ENCODE data around the gene SH2D2A. TPM values are rescaled to one million over a fixed set of nuclear protein-coding genes. Genes with fewer than 3 reads are reported as not detected.

SH2D2A gene
- total and polyA plus RNA-seq, 9 of the 15 experiments (the other 6 are each of a cell fraction or from before 2014, with no cell fraction given) = 0.89 to 33.6 (median 6.9) TPM

DNA sequence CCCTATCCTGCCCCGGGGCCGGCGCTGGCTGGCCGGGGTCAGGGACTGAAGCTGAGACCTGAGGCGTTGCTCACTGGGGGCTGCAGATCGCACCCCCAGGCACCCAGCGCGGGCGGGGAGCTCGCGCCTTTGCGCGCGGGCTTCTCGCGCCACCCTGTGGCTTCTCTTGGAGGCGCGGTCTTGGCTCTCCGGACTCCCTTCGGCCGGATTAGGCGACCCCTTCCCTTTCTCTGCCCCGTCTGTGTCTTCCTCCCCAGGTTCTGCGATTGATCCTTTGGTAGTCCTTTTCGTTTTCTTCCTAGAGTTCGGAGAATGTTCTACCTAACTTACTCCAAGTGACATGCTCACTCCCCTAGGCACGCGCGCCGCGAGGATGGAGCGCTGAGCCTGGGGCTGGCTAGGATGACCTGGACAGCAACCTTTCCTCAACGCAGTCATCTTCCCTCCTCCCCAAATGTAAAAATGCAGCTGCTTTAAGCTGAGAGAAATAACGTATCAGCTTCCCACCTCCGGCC is 43.5 kb upstream of the SH2D2A start (continued):
- peak; percentile 83 for TF ChIP-seq SMC3 (conservative IDR thresholded peaks at IDR 0.05; ENCODE audit: insufficient read depth, low read depth, low read length)
- peak in 1 of 2 experiments; percentile 28; a peak in 1 of 4 replicates for TF ChIP-seq NONO (IDR thresholded peaks at IDR 0.05; ENCODE audit: low read depth in 2 of 2, low read length in 1 of 2)
- TF ChIP-seq EZH2 (IDR thresholded peaks at IDR 0.05; ENCODE audit: borderline replicate concordance, low read depth, low read length) = no peak
- no peak for TF ChIP-seq NFATC3 (IDR thresholded peaks at IDR 0.05)
- no peak for TF ChIP-seq SP1 (CRISPR knock-in tag; IDR thresholded peaks at IDR 0.05)
- 0 out of 2 replicates have a peak, but pooled peaks have one; percentile 26 for TF ChIP-seq SIN3B (IDR thresholded peaks at IDR 0.05; ENCODE audit: low read depth)
- no peak for TF ChIP-seq L3MBTL2 (IDR thresholded peaks at IDR 0.05)
- TF ChIP-seq TBP (optimal IDR thresholded peaks at IDR 0.05; ENCODE audit: low read depth, low read length) = no peak
- no peak for TF ChIP-seq MAFK (IDR thresholded peaks at IDR 0.05; ENCODE audit: low read length)
- TF ChIP-seq TCFL5 (CRISPR knock-in tag; conservative IDR thresholded peaks at IDR 0.05) = no peak
- TF ChIP-seq, protein P1, sequence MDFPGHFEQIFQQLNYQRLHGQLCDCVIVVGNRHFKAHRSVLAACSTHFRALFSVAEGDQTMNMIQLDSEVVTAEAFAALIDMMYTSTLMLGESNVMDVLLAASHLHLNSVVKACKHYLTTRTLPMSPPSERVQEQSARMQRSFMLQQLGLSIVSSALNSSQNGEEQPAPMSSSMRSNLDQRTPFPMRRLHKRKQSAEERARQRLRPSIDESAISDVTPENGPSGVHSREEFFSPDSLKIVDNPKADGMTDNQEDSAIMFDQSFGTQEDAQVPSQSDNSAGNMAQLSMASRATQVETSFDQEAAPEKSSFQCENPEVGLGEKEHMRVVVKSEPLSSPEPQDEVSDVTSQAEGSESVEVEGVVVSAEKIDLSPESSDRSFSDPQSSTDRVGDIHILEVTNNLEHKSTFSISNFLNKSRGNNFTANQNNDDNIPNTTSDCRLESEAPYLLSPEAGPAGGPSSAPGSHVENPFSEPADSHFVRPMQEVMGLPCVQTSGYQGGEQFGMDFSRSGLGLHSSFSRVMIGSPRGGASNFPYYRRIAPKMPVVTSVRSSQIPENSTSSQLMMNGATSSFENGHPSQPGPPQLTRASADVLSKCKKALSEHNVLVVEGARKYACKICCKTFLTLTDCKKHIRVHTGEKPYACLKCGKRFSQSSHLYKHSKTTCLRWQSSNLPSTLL (IDR thresholded peaks at IDR 0.05) = no peak
- peak; percentile 52 for TF ChIP-seq CXXC5 (CRISPR knock-in tag; IDR thresholded peaks at IDR 0.05)
- TF ChIP-seq ZNF184 (CRISPR knock-in tag; IDR thresholded peaks at IDR 0.05) = no peak
- TF ChIP-seq SAFB2 (IDR thresholded peaks at IDR 0.05; ENCODE audit: borderline replicate concordance, low read depth, low read length, severe bottlenecking) = no peak
- TF ChIP-seq, protein P2, sequence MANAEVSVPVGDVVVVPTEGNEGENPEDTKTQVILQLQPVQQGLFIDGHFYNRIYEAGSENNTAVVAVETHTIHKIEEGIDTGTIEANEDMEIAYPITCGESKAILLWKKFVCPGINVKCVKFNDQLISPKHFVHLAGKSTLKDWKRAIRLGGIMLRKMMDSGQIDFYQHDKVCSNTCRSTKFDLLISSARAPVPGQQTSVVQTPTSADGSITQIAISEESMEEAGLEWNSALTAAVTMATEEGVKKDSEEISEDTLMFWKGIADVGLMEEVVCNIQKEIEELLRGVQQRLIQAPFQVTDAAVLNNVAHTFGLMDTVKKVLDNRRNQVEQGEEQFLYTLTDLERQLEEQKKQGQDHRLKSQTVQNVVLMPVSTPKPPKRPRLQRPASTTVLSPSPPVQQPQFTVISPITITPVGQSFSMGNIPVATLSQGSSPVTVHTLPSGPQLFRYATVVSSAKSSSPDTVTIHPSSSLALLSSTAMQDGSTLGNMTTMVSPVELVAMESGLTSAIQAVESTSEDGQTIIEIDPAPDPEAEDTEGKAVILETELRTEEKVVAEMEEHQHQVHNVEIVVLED (CRISPR knock-in tag; IDR thresholded peaks at IDR 0.05) = no peak
- TF ChIP-seq OTX1 (CRISPR knock-in tag; IDR thresholded peaks at IDR 0.05) = no peak
- TF ChIP-seq ZBTB8A (IDR thresholded peaks at IDR 0.05; ENCODE audit: partially characterized antibody) = no peak
- no peak for TF ChIP-seq NCOA4 (IDR thresholded peaks at IDR 0.05; ENCODE audit: partially characterized antibody)
- no peak for TF ChIP-seq BRD4 (IDR thresholded peaks at IDR 0.05)
- TF ChIP-seq, protein P3, sequence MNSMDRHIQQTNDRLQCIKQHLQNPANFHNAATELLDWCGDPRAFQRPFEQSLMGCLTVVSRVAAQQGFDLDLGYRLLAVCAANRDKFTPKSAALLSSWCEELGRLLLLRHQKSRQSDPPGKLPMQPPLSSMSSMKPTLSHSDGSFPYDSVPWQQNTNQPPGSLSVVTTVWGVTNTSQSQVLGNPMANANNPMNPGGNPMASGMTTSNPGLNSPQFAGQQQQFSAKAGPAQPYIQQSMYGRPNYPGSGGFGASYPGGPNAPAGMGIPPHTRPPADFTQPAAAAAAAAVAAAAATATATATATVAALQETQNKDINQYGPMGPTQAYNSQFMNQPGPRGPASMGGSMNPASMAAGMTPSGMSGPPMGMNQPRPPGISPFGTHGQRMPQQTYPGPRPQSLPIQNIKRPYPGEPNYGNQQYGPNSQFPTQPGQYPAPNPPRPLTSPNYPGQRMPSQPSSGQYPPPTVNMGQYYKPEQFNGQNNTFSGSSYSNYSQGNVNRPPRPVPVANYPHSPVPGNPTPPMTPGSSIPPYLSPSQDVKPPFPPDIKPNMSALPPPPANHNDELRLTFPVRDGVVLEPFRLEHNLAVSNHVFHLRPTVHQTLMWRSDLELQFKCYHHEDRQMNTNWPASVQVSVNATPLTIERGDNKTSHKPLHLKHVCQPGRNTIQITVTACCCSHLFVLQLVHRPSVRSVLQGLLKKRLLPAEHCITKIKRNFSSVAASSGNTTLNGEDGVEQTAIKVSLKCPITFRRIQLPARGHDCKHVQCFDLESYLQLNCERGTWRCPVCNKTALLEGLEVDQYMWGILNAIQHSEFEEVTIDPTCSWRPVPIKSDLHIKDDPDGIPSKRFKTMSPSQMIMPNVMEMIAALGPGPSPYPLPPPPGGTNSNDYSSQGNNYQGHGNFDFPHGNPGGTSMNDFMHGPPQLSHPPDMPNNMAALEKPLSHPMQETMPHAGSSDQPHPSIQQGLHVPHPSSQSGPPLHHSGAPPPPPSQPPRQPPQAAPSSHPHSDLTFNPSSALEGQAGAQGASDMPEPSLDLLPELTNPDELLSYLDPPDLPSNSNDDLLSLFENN (IDR thresholded peaks at IDR 0.05; ENCODE audit: low read depth in 2 of 2, low read length in 2 of 2) = no peak
- no peak for TF ChIP-seq ZNF41 (CRISPR knock-in tag; conservative IDR thresholded peaks at IDR 0.05)

Measured in K562 (cell line).